Loucy (cell line): ENCODE measurements around the gene SMG6.

Experiments
- H2AFZ ChIP-seq: fragments of 200-600 bp; sonication (generic); 2 replicates; pipeline ENCODE4 v1.6.0; 2016; ENCODE audit warnings: antibody characterized with exemption, mild to moderate bottlenecking, low read length, moderate library complexity
- H3F3A ChIP-seq: fragments of 200-600 bp; 2 replicates; pipeline ENCODE4 v1.6.0; 2016; ENCODE audit warnings: antibody characterized with exemption, low read depth, mild to moderate bottlenecking
- H3K27me3 ChIP-seq: fragments of 200-600 bp; sonication (generic); 2 replicates; pipeline ENCODE4 v1.6.1; 2014; ENCODE audit warnings: low read length, mild to moderate bottlenecking; ENCODE audit not compliant: insufficient read depth, poor library complexity, severe bottlenecking
- H3K36me3 ChIP-seq: fragments of 200-600 bp; sonication (generic); 2 replicates; pipeline ENCODE4 v1.6.1; 2016; ENCODE audit warnings: low read length; ENCODE audit not compliant: insufficient read depth
- H3K4me1 ChIP-seq: fragments of 200-600 bp; sonication (generic); 2 replicates; pipeline ENCODE4 v1.5.1; 2014; ENCODE audit warnings: low read length, mild to moderate bottlenecking; ENCODE audit not compliant: insufficient read depth, poor library complexity, severe bottlenecking
- H3K4me2 ChIP-seq: fragments of 200-600 bp; sonication (generic); 2 replicates; pipeline ENCODE4 v1.6.0; 2014; ENCODE audit warnings: antibody characterized with exemption, low read length, low read depth, mild to moderate bottlenecking; ENCODE audit not compliant: poor library complexity, severe bottlenecking
- H3K4me3 ChIP-seq: fragments of 200-600 bp; sonication (generic); 2 replicates; pipeline ENCODE4 v1.5.1; 2014; ENCODE audit warnings: low read length, mild to moderate bottlenecking, mixed read lengths; ENCODE audit not compliant: poor library complexity, severe bottlenecking
- H3K79me2 ChIP-seq: fragments of 200-600 bp; sonication (generic); 2 replicates; pipeline ENCODE4 v1.6.1; 2014; ENCODE audit warnings: low read length; ENCODE audit not compliant: insufficient read depth
- H3K9ac ChIP-seq: fragments of 200-600 bp; sonication (generic); 2 replicates; pipeline ENCODE4 v1.6.0; 2014; ENCODE audit warnings: mild to moderate bottlenecking, low read depth, low read length, moderate library complexity; ENCODE audit not compliant: poor library complexity, severe bottlenecking
- H3K9me2 ChIP-seq: fragments of 200-600 bp; sonication (generic); replicated peaks from 2 replicates; pipeline ENCODE4 v1.6.1; 2016; ENCODE audit warnings: low read depth, low read length, mixed read lengths
- H3K9me3 ChIP-seq: fragments of 200-600 bp; sonication (generic); 2 replicates; pipeline ENCODE4 v1.6.1; 2014; ENCODE audit warnings: mild to moderate bottlenecking, antibody characterized with exemption, low read length, low read depth; ENCODE audit not compliant: insufficient read depth
- H4K20me1 ChIP-seq: fragments of 200-600 bp; sonication (generic); 2 replicates; pipeline ENCODE4 v1.6.0; 2014; ENCODE audit warnings: antibody characterized with exemption, low read length, mild to moderate bottlenecking; ENCODE audit not compliant: insufficient read depth, poor library complexity, severe bottlenecking
- EZH2phosphoT487 ChIP-seq: fragments of 200-600 bp; IDR thresholded peaks from 2 replicates; pipeline ENCODE4 v1.6.1; 2018; ENCODE audit warnings: antibody characterized with exemption, mild to moderate bottlenecking, moderate library complexity, borderline replicate concordance
- TF ChIP-seq, protein P1 (sequence below): fragments of 200-600 bp; sonication (generic); conservative IDR thresholded peaks from 2 replicates; pipeline ENCODE4 v1.5.1; 2014; ENCODE audit warnings: mild to moderate bottlenecking, antibody characterized with exemption, low read length

The SMG6 gene

DNA sequence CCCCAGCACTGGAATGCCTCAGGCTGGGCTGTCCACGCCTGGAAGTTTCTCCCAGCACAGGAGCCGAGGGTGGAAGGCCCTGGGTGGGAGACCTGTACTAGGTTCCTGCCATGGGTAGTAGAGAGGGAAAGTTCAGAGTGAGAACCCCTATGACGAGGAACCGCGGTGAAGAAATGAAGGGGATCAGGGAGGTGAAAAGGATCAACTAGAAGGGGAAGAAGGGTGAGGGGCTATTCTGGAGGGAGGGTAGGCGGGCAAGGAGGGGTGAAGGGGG is 243.3 kb downstream of the SMG6 start:
- Histone ChIP-seq H4K20me1 (no peaks in the 10 kb centered on the region), H3K27me3 (no peaks in the 10 kb centered on the region), H3K79me2 (no peaks in the 10 kb centered on the region), H3K4me3 (no peak overlapping the region), H3K4me2 (no peak overlapping the region), H3F3A (no peaks in the 10 kb centered on the region), H3K36me3 (peaks cover 52% of the 10 kb centered on the region; the same call in 1 of the 2 replicates), H3K9me2 (no peaks in the 10 kb centered on the region), H3K4me1 (peaks cover 1% of the 10 kb centered on the region), H3K9ac (no peak overlapping the region), H2AFZ (no peak overlapping the region), H3K9me3 (no peaks in the 10 kb centered on the region)
- TF ChIP-seq EZH2phosphoT487, result no peak
- TF ChIP-seq, protein P1, sequence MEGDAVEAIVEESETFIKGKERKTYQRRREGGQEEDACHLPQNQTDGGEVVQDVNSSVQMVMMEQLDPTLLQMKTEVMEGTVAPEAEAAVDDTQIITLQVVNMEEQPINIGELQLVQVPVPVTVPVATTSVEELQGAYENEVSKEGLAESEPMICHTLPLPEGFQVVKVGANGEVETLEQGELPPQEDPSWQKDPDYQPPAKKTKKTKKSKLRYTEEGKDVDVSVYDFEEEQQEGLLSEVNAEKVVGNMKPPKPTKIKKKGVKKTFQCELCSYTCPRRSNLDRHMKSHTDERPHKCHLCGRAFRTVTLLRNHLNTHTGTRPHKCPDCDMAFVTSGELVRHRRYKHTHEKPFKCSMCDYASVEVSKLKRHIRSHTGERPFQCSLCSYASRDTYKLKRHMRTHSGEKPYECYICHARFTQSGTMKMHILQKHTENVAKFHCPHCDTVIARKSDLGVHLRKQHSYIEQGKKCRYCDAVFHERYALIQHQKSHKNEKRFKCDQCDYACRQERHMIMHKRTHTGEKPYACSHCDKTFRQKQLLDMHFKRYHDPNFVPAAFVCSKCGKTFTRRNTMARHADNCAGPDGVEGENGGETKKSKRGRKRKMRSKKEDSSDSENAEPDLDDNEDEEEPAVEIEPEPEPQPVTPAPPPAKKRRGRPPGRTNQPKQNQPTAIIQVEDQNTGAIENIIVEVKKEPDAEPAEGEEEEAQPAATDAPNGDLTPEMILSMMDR, result no peak

DNA sequence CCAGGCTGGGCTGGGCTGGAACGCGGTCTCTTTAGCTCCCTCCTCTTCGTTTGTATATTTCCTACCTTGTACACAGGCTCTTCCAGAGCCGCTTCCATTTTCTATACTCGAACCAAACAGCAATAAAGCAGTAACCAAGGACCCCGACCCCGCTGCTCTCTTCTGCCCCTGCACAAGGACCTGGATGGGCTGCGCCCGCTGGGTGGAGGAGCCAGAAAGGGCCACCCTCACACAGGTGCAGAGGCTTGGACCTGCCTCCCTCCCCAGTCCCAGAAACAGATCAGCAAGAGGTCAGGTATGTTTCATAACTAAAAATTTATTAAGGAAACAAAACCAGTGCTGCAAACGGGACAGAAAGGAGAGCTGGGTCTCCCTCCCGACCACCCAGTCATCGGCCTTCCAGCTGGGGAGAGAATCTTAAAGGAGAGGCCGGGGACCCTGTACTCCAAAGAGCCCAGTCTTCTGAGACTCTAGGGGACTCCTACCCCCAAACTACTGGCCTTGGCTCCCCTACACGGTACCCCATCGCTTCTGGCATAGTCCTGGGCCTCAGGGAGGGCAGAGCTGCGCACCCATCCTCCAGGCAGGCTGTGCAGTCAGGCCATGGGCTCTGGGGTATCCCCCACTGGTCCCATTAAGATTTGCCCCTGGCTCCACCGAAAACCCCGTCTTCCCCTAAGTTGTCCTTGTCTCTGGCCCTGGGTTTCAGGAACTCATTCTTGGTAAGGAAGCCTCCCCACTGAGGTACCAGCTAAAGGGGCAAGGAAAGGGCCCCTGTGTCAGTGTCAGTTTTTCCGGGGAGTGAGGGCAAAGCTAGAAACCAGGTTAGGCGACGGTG is 243.8 kb downstream of the SMG6 start:
- Histone ChIP-seq H3K9ac (no peak overlapping the region), H3K27me3 (no peaks in the 10 kb centered on the region), H3K36me3 (peaks cover 49% of the 10 kb centered on the region; the same call in 1 of the 2 replicates), H4K20me1 (no peaks in the 10 kb centered on the region), H3F3A (no peaks in the 10 kb centered on the region), H3K4me1 (peaks cover 4% of the 10 kb centered on the region), H3K9me2 (no peaks in the 10 kb centered on the region), H3K9me3 (no peaks in the 10 kb centered on the region), H3K4me3 (no peak overlapping the region), H3K4me2 (no peak overlapping the region), H3K79me2 (no peaks in the 10 kb centered on the region), H2AFZ (no peak overlapping the region)
- no peak for TF ChIP-seq EZH2phosphoT487
- TF ChIP-seq, protein P1, result no peak

DNA sequence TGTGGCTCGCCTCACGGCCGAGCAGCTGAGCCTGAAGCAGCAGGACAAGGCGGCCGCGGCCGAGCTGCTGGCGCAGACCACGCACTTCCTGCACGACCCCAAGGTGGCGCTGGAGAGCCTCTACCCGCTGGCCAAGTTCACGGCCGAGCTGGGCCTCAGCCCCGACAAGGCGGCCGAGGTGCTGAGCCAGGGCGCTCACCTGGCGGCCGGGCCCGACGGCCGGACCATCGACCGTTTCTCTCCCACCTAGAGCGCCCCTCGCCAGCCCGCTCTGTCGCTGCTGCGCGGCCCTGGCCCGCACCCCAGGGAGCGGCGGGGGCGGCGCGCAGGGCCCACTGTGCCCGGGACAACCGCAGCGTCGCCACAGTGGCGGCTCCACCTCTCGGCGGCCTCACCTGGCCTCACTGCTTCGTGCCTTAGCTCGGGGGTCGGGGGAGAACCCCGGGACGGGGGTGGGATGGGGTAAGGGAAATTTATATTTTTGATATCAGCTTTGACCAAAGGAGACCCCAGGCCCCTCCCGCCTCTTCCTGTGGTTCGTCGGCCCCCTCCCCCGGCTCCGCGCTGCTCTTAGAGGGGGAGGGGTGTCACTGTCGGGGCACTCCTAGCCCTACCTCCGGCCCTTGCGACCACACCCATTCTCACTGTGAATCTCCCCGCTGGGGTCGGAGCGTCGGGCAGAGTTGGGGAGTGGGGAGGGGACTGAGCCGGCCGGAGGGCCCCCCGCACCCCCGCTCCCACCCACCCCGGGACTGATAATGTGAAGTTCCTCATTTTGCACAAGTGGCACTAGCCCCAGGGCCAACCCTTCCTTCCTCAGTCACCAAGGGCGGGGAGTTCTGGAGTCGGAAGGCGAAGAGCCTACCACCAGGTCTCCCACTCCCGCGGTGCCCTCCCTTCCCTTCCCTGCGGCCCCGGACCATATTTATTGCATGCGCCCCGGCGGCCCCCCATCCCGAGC is 244.7 kb downstream of the SMG6 start:
- H3F3A ChIP-seq, result no peaks in the 10 kb centered on the region
- no peak overlapping the region for H3K9ac ChIP-seq
- H4K20me1 ChIP-seq, result no peaks in the 10 kb centered on the region
- peaks cover 12% of the 10 kb centered on the region for H3K4me1 ChIP-seq
- no peak overlapping the region for H2AFZ ChIP-seq
- H3K27me3 ChIP-seq, result no peaks in the 10 kb centered on the region
- H3K9me3 ChIP-seq, result no peaks in the 10 kb centered on the region
- no peaks in the 10 kb centered on the region for H3K79me2 ChIP-seq
- H3K4me2 ChIP-seq, result no peak overlapping the region
- TF ChIP-seq, protein P1, result peak; percentile 45
- TF ChIP-seq EZH2phosphoT487, result no peak
- no peaks in the 10 kb centered on the region for H3K9me2 ChIP-seq
- no peak overlapping the region for H3K4me3 ChIP-seq
- H3K36me3 ChIP-seq, result peaks cover 40% of the 10 kb centered on the region; the same call in 1 of the 2 replicates
